ENCODE measurements around the gene KCTD16.

KCTD16 gene

DNA sequence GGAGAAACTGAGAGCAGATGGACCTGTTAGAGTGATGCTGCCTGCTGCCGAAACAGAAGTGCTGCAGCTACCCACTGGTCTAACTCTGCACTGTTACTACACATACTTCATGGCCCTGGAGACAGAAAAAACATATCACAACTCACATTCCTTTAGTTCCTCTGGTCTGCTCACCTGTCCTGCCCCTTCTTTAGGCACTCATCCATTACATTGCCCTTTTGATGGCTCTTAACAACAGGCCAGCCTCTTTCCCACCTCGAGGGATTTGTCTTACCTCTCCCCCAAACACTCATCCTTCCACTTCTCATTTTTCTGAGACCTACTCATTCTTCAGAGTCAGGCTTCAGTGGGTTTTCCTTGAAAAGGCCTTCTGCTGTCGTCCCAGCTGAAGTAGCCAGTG, 49.2 kb downstream of the KCTD16 start:
- DNase-seq, result no peak

DNA sequence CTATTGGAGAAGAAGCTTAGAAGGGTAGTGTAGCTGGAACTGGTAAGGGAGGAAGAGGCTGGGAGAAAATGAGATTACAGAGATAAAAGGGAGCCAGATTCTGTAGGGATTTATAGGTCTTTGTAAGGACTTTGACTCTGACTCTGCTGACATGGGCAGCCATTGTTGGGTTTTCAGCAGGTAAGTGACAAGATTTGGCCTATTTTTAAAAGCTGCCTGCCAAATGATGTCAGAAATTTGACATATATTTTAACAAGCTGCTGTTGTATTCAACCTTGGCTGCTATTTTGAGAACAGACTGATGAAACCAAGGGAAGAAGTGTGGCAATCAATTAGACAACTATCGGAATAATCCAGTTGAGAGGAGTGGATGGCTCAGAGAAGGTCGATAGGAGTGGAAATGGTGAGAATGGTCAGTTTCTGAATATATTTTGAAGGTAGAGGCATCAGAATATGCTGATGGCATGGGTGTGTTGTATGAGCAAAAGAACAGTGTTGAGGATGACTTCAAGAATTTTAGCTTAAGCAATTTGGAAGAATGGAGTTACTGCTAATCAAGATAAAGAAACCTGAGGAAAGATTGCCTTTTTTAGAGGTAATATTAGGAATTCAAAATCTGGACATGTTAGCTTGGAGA, 56.8 kb downstream of the KCTD16 start:
- no peak for DNase-seq

DNA sequence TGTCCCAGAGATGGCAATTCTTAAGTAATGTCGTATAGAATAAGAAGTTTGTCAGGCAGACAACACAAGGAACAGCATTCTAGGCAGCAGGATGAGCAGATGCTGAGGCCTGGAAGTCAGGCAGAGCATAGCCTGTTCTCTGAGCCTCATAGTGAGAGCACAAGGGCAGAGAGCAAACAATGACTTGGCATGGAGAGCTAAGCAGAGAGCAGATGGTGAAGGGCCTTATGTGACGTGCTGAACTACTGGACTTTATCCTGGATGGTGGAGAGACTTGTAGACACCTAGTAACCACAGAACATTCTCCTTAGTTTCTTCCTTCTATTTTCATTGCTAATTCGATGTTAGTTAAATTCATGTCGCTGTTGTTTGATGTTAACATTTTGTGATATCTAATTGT, 60.1 kb downstream of the KCTD16 start:
- no peak for DNase-seq

DNA sequence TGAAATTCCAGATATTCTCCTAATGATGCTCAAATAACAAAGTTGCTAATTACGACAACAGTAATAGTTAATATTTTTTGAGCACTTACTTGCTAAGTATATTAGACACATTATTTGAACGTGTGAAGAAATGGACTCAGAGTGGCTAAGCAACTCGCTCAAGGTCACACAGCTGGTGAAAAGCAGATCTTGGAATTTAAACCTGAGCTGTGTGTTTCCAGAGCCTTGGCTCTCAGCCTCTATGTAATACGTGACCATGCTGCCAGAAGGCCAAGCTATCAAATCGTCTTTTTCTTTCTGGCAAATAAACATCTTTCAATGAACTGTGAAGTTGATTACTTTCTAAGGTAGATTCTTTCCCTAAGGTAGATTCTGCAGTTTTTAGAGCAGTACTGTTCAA, 61.6 kb downstream of the KCTD16 start:
- no peak for DNase-seq

DNA sequence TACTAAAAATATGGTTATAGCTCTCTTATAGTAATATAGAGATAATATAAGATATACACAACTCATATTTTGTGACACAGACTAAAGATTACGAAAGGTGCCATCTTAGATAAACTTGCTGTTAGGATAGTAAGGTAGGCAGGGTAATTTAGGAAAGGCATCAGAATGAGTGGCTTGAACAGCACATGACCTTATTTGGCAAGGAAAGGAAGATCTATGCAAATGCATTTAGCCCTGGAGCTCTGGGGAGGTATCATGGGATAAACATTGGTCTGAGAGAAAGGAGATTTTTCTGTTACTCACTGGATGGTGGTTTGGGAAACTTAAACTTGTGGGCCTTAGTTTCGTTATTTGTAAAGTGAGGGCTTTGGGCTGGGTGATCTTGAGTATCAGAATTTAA, 65.8 kb downstream of the KCTD16 start:
- no peak for DNase-seq

DNA sequence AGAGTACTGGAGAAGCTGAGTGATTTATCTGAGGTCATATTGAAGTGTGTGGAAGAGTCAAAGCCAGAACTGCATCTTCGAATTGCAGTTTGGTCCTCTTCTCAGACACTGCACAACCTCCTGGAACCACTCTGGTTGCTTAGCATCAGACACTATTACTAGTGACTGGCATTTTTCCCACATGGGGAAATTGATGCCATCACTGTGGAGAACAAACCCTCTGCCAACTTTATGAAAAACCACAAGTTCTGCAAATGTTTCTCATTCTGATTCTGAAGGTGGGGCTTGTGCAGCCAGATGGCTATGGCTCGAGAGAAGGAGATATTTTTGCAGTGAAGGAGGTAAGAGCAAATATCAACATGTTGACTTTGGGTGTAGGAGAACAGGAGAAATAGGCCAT, 67.2 kb downstream of the KCTD16 start:
- no peak for DNase-seq

DNA sequence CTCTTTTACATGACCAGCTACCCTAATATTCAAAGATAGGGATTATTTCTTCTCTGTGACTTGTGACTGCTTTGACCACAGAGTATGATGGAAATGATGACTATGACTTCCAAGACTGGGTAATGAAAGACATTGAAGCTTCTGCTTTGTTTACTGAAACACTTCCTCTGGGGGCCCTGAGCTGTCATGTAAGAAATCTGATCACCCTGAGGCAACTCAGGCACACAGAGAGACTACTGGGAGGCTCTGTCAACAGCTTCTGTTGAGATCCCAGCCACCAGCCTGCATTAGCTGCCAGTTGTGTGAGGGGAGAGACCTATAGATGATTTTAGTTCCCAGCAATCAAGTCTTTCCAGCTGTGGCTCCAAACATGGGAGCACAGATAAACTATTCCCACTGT, 76.5 kb downstream of the KCTD16 start:
- DNase-seq, result no peak

DNA sequence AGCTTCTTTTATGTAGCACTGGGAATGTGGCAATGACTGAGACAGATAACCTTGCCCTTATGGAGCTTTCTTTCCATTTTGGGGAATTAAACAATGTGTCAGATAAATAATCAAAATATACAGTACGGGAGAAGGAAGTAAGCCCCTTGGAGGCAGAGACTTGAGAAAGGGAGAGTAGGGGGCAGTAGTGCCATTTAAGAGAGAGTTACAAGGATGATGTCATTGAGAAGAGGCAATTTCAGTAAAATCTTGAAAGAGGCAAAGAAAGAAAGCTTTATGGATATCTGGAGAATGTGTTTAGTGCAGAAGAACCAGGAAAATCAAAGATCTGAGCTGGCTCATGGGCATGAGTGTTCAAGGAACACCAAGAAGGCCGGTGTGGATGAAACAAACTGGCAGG, 77.3 kb downstream of the KCTD16 start:
- DNase-seq, result no peak

DNA sequence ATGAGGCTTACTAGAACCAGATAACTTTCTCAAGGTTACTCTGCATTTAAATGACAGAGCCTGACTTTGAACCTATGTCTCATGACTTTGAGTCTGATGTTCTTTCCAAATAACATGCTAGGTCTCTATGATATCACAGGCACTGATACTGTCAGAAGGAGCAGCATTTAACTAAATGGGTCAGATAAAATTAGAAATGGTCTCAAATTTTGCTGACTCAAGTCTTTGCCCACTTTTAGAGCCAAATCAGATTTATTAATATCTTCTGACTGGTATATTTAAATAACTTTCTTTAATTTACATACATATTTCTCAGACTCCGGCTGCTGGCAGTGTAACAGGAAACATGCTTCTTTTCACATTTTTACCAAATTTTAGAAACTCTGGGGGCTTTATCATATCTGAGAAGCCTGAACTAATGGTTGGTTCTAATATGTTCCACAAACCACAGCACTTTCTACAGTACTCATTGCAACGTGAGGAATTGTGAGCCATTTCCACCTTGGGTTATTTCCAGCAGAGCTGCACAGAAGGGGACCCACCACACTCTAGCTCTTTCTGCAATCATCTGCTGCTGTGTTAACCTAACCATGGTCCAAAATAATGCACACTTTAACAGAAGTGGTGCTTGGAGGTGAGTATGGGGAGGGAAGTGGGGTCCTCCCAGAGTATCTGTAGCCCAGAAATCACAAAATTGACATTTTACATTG, 79.2 kb downstream of the KCTD16 start:
- DNase-seq, result no peak

DNA sequence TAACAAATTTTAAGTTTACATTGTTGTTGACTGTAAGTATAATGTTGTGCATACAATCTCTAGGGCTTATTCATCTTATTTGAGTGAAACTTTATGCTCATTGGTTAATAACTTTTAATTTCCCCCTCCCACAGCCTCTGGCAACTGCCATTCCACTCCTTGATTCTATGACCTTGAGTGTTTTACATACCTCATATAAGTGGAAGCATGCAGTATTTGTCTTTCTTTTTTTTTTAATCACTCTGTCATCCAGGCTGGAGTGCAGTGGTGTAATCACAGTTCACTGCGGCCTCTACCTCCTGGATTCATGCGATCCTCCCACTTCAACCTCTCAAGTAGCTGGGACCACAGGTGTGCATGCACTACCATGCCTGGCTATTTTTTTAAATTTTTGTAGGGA, 83.9 kb downstream of the KCTD16 start:
- no peak for DNase-seq

DNA sequence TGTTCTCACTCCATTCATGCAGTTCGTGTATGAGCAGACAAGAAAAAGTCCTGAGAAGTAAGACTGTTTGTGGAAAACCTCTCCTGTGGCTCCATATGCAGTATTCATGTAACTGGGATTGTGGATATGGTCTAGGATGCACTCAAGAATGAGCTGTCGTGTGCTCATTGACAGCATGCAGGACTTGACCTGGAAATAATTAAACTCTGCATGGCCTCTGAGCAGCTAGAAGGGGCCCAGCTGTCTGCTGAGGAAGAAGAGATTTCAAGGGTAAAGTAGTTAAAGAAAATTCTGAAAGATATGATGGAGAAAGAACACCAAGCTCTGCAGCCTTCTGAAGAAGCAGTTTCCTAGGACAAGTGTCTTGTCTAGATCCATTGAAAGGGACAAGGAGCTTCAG, 89.4 kb downstream of the KCTD16 start:
- DNase-seq, result no peak

DNA sequence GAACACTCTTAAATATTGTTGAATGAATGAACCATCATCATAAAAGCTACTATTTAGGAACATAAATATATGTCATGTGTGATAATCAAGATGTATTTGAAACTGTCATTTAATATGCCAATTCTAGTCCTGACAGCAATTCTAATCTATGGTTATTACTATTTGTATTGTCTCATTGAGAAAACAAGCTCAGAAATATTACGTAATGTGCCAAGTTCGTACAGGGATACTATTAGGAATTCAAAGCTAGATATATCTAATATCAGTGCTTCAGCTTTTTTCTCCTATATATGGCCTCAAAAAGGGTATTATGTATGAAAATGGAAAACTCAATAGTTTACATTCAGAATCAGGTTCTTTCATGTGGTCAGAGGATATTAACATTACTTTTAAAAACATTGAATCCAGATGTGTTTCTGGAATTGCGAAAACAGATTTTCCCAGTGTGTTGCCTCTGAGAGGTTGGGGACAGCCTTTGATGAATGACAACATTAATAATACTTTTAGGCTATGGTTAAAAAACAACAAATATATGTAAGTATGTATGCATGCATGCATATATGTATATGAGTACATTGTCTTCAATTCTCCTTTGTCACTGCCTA, 95.1 kb downstream of the KCTD16 start:
- no peak for DNase-seq

DNA sequence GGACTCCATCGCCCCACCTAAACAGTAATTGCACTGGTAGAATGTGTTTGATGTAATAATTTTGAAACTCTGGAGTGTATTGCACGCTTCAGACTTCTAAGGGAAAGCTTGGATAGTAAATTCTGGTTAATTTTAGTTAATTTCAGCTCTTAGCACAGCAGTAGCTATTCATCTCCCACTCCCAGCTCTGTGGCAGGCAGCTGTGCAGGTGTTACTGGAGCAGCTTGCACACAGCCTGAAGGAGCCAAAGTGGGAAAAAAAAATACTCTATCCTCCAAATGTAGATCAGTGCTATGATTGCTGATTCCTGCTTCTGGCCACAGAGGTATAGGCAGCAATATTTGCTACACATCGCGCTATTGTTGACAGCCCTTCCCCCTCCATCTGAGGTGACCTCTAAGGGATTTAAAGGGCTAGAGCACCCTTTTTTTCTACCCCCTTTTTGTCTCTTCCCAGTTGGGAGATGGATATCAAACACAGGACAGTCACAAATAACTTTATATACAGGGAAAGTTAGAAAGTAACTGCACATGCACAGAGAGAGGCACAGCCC, 97.4 kb downstream of the KCTD16 start:
- DNase-seq, result no peak

DNA sequence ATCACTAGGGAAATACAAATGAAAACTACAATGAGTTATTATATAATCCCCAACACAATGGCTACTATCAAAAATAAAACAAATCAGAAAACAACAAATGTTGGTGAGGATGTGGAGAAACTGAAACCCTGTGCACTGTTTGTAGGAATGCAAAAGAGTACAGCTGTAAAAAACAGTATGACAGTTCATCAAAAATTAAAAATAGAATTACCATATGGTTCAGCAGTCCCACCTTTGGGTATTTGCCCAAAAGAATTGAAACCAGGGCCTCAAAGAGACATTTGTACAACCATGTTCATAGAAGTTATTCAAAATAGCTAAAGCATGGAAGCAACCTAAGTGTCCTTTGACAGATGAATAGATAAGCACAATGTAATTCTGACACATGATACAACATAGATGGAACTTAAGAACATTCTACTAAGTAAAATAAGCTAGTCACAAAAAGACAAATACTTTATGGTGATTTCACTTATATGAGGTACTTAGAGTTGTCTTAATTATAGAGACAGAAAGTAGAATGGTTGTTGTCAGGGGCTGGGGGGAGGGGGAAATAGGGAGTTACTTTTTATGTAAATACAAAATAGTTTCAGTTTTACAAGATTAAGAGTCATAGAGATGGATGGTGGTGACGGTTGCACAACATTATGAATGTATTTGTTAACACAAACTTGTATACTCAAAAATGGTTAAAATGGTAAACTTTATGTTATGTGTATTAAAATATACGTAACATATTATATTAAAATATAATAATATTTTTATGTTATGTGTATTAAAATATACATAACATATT, 102.8 kb downstream of the KCTD16 start:
- DNase-seq, result no peak

DNA sequence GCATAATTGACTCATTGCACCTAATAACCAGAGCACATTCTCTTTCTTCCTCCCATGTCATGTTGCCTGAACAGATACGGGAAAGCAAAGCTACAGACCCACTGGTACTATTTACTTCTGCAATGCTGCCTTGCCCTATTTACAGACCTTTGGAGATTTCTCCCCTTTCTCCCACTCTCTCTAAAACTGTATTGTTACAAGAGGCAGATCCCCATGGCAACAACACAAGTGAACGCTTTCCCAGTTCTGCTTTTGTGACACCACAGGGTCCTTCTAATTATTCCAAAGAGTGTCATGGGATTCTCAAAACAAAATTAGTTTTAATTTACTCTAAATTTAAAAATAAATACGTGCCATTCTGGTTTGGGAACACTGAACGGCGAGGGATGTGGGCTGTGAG, 104.7 kb downstream of the KCTD16 start:
- no peak for DNase-seq

DNA sequence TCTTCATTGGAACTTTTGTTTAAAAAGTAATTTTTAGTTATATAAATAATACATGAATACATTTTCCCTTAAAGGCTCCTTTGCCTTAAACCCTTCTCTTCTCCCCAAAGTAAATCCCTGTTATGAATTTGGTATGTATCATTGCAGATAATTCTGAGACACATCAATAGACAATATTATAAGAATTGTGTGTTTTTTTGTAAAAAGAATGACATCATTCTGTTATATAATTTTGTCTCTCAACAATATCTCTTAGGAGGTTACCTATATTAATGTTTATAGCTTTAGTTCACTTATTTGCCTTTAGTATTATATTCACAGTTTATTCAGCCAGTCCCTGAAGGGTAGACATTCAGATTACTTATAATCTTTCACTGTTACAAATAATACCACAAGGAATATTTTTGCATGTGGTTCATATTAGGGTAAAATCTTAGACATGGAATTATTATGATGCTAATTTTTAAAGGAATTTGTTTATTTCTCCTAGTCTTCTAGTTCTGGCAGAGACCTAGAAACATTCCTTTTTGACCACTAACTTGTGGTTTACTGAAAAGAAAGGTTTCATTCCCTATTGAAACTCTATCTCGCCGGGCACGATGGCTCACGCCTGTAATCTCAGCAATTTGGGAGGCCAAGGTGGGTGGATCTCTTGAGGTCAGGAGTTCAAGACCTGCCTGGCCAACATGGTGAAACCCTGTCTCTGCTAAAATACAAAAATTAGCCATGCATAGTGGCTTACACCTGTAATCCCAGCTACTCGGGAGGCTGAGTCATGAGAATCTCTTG, 105.6 kb downstream of the KCTD16 start:
- no peak for DNase-seq

DNA sequence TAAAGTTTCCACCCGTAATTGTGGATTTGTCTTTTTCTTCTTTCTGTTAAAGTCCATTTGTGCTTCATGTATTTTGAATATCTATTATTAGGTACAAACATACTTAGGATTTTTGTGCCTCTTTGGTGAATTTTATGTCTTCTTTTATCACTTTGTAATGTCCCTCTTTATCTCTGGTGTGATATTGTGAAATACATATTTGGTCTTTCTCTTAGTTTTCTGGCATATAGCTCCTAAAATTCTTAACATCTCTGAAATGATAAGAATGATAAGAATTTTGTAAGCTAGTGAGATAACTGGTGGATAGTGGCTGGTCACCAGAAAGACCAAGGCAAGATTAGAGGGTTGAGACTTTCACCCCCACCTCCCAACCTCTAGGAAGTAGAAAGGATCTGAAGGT, 111.1 kb downstream of the KCTD16 start:
- DNase-seq, result no peak

DNA sequence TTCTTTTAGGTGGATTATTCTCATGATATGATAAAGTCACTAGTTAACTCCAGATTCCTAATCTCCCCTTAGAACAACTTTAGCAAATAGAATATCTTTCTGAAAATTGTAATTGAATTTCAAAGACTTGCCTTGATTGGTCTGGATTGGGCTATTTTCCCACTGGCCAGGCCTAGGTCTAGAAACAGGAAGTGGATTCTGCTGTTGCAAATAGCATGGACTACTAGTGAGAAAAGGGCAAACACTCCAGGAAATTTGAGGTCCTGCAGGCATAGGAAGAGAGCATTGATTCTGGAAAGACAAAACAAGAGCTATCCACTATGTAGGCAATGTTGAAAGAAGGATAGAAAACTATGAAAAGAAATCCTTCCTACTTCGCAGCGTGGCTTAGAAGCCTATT, 113.4 kb downstream of the KCTD16 start:
- no peak for DNase-seq

DNA sequence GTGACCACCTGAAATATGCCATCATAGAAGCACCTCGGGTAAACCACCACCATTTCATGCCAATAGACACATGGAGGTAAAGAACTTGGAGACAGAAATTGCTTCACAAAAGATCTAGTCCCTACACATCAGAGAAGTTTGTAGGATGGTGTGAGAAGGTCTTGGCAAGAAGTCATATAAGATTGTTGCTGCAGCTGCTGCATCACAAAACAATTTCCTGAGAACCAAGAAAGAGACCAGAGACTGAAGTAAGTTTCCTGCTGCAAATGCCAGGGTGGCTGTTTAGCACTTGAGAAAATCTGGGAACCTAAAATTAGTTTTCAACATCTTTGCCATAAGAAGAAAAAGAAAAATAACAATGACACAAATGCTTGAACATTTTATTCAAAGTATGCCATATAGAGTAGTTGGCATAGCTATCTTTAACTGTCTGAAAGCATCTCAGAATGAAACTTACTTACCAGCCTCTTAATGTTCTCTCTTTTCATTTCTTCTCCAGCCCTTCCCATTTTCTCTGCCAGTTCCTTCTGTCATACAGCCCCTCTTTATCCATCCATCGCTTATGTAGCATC, 114.3 kb downstream of the KCTD16 start:
- no peak for DNase-seq

DNA sequence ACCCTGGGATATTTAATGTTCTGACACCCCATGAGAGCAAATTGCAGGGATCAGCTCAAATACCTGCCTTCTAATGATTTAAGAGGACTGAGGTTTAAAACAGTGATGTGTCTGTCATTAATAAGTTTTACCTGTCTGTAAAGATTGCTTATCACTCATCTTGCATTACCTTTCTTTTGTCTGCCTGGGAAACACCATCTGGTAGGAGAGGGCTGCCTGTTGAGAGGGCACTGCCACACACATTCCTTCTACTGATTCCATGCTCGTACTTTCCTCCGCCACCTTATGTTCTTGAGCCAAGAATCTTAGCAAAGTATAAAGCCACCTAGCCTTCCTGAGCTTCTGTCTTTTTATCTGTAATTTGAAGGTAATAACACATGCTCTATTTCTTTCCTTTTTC, 118.6 kb downstream of the KCTD16 start:
- no peak for DNase-seq

DNA sequence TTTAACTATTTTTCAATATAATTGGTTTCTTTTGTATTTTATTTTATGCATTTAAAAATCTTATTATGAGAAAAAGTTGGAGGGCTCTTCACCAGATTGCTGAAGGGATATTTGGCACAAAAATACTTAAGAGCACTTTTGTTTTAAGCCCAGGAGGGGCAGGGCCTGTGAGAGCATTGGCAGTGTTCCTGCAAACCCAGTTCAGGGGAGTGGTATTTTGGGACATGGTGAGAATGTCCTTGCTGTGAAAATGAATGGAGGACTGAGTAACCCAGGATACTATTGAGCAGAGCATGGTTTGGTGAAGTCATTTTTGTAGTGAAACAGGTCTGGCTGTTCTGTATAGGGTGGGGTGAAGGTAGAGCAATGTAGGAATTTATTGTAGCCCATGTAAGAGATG, 121.4 kb downstream of the KCTD16 start:
- DNase-seq, result no peak

DNA sequence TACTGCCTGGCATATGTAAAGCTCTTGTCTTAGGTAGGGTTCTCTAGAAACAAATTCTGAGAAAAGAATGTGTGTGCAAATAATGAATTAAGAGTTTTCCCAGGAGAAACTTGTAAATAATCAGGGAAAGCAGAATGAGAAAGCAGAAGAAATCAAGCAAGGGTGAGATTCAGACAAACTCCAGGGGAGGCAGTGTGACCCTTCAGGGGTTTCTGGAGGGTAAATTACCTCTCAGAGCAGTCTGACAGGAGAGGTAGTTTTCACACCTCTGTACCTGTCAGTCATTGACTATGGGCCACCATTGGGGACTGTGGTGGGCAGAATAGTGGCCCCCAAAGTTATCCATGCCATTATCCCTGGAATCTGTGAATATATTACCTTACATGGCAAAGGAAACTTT, 124.6 kb downstream of the KCTD16 start:
- no peak for DNase-seq
